Stimulated activated CD4-positive, alpha-beta T cell treated with anti-CD3 and anti-CD28 coated beads, Interleukin-4, amount 100 ng/mL, for 4 hours (primary cell): Measurements from ENCODE around the gene CIDEB.

ENCODE experiments used
- DNase-seq, 2 experiments: peaks; one replicate each; pipeline ENCODE4 v3.0.0-alpha.2; 2020

Gene CIDEB

GRCh38 chr14:24311837-24312615 lies 4.2 kb upstream of the CIDEB start:
- DNase-seq: no peak

DNA sequence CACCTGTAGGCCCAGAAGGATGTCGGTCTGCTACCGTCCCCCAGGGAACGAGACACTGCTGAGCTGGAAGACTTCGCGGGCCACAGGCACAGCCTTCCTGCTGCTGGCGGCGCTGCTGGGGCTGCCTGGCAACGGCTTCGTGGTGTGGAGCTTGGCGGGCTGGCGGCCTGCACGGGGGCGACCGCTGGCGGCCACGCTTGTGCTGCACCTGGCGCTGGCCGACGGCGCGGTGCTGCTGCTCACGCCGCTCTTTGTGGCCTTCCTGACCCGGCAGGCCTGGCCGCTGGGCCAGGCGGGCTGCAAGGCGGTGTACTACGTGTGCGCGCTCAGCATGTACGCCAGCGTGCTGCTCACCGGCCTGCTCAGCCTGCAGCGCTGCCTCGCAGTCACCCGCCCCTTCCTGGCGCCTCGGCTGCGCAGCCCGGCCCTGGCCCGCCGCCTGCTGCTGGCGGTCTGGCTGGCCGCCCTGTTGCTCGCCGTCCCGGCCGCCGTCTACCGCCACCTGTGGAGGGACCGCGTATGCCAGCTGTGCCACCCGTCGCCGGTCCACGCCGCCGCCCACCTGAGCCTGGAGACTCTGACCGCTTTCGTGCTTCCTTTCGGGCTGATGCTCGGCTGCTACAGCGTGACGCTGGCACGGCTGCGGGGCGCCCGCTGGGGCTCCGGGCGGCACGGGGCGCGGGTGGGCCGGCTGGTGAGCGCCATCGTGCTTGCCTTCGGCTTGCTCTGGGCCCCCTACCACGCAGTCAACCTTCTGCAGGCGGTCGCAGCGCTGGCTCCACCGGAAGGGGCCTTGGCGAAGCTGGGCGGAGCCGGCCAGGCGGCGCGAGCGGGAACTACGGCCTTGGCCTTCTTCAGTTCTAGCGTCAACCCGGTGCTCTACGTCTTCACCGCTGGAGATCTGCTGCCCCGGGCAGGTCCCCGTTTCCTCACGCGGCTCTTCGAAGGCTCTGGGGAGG lies 3.1 kb upstream of the CIDEB start, which contains the start of gene LTB4R:
Gene LTB4R, plus strand, starts transcription at position 857 of the 959 bp plus-strand sequence. CDS start 4,150 bp downstream, outside the sequence.
- DNase-seq: peak; percentile 51 to 52

- DNase-seq: no peak
Measured at GRCh38 chr14:24310265-24310645, 2.5 kb upstream of the CIDEB start.

GRCh38 chr14:24309538-24310264 lies 1.9 kb upstream of the CIDEB start, which contains the start of gene LTB4R2:
LTB4R2 (plus strand) TSS chr14:24310140; CDS start chr14:24310665, 525 bp downstream.
- DNase-seq: no peak

DNA sequence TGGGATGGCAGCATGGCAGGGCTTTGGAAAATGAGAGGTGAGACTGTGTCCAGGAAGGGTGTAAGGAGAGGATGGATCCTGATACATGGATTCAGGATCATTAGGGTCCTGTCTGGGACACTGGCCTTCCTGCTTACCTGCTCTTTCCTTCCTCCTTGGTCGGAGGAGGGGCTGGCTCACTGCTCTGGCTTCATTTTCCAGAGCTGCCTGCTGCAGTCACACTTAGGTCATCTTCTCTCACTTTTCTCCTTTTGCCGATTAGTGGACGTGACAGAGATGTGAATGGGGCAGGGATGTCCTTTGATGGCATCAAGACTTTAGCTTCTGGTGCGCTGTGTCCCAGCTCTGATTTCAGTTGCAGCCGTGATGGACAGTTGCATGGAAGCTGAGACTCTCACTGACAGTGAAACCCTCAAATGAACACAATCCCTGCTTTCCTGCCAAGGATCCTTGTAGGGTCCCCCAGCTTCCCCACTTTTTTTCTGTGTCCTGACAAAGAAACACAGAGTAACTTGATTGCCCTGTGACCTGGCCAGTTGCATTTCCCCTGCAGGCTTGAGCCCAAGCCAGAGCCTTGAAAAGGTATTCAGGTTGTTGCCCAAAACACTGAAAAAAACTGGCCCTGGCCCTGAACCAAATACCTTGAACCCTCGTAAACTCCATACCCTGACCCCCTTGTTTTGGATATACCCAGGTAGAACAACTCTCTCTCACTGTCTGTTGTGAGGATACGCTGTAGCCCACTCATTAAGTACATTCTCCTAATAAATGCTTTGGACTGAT lies 756 bp upstream of the CIDEB start:
- DNase-seq: no peak

- DNase-seq: no peak
Measured at GRCh38 chr14:24307156-24307574, 612 bp downstream of the CIDEB start.

DNA sequence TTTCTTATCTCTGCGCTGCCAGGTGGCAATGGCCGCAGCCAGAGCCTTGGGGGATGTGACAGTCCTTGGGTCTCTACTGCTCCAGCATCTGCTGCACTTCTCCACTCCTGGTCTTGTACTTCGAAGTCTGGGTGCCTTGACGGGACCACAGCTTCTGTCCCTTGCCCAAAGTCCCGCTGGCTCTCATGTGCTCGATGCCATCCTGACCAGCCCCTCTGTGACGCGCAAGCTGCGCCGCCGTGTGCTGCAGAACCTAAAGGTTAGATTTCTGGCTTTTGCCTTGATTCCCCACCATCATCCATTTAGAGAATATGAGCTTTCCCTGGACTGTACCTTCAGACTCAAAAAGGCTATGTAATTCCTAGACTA lies 3.8 kb downstream of the CIDEB start:
- DNase-seq: no peak

DNA sequence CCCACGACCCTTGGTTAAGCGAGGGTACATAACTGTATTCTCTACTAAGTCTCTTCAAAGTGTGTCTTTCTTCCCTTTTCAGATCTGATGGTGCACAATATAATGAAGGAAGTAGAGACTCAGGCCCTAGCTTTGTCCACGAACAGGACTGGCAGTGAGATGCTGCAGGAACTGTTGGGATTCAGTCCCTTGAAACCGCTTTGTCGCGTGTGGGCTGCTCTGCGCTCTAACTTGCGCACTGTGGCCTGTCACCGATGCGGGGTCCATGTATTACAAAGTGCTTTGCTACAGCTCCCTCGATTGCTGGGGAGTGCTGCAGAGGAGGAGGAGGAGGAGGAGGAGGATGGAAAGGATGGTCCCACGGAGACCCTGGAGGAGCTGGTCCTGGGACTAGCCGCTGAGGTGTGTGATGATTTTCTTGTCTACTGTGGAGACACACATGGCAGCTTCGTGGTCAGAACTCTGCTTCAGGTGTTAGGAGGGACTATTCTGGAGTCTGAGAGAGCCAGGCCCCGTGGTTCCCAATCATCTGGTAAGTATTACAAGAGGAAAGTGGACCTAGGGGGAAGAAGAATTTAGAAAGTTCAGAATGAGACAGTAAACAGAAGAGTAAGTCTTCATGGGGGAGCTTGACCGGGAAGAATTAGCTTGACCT lies 7.3 kb downstream of the CIDEB start:
- DNase-seq: no peak

GRCh38 chr14:24299255-24300191 lies 8.3 kb downstream of the CIDEB start, which contains the start of the genes DHRS1 and NOP9:
DHRS1 (minus strand) TSS chr14:24299780; CDS start chr14:24299106, 674 bp downstream.
NOP9 (plus strand) TSS chr14:24299850; CDS start chr14:24299955, 105 bp downstream.
- DNase-seq: peak; percentile 87 to 93

- DNase-seq: no peak
Measured at GRCh38 chr14:24298892-24299254, 8.9 kb downstream of the CIDEB start.

DNA sequence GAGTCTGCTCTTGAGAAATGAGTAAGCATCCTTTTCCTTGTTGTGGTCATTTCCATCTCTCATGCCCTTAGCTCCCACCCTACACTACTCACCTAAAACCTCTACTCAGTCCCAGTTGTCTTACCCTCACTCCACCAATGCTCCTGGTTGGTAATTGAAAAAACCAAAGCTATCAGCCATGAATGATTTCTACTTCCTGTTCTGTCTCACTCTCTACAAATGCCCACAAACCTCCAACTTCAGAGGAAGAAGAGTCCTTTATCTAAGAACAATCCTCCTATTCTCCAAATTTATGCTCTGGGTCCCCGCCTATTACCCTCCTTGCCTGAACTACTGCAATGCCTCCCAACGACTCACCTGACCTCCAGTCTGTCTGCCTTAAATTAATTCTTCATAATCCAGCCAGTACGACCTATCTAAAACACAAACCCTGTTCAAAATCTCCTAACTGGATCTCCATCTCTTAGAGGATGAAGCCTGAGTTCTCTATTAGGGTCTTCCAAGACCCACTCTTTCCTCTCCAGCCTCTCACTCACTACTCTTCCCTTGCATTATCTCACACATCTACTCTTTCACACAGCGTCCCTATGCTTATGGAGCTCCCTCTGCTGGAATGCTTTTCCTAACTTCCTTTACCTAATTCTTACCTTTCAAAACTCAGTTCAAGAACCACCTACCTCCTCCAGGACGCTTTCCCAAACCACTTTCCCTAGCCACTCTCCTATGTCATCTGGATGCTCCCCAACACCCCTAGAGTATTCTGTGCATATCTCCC lies 10.4 kb downstream of the CIDEB start:
- DNase-seq: no peak

- peak; percentile 62 to 79 for DNase-seq
Measured at GRCh38 chr14:24296341-24297157, 11.2 kb downstream of the CIDEB start.

DNA sequence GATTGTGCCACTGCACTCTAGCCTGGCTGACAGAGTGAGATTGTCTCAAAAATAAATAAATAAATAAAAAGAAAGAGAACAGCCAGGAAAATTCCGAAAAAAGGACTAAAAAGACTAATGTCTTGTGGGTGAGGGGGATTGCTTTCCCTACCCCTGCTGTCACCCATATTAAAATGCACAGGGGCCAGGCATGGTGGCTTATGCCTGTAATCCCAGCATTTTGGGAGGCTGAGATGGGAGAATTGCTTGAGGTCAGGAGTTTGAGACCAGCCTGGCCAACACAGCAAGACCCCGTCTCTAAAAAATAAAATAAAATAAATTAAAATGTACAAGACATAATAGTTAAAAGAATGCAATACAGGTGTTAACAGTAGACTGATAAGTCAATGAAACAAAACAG lies 14.3 kb downstream of the CIDEB start:
- DNase-seq: no peak

DNA sequence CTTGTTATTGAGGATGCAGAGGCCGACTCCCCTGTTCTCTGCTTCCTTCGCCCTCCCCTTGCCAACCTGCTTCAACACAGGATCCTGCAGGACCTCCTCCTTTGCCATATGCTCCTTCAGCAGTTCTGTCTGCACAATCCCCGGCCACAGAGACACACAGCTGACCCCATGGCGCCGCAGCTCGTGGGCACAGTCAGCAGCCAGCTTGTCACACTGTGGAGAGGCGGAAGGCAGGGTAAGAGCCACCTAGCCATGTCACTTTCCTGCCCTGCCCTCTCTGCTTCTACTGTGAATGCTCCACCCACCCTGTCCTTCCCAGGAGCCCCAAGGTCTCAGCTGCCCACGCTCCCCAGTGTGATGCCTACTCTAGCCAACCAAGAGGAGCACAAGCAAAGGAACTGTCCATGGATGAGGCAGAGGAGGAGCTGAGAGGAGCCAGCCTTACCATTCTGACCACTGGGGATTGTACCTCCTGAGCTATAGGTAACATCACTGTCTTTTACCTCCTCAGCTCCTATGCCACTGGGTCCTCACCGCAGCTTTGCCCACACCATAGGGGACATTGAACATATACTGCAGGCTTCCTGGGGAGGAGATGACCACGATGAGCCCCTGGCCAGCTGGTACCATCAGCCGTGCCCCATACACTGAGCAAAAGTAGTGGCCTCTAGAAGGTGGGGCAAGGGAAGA lies 15.5 kb downstream of the CIDEB start:
- DNase-seq: no peak

DNA sequence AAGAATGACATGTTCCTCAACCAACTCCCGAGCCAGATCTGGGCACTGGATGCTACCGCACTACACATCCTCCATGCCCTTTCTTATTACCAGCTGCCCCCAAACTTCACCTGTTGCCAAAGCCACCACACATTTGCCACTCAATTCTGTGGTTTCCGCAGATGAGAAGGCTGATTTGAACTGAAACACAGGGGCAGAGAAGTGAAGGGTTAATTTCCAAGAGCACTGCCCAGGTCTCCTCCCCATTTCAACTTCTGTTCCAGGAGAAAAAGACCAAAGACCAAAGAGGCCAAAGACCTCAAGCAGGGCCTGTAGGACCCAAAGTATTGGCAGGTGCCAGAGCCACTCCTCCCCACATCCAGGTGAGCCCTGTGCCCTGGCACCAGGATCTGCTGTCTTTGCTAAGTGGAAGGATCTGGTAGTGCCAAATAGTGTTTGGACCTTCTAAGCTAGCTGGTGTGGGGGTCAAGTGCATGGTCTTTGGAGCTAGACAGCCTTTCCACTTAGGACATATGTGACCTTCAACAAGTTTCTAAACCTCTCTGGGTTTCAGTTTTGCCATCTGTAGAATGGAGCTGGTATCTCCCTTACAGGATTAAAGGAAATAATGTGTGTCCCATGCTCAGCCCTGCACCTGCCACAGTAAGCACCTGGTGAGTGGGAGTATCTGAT lies 16.2 kb downstream of the CIDEB start:
- no peak for DNase-seq

GRCh38 chr14:24290746-24291145 lies 17.0 kb downstream of the CIDEB start:
- DNase-seq: no peak

- peak; percentile 28 to 30 for DNase-seq
Measured at GRCh38 chr14:24289649-24290280, 18.0 kb downstream of the CIDEB start.
